Activated gamma-delta T cell treated with Interleukin-2 at 50 U/mL for 16 hours (primary cell): ENCODE data around the gene FKBP14.

Experiments
- DNase-seq: peaks from one replicate; pipeline ENCODE4 v3.0.0-alpha.2; 2020

The FKBP14 gene, protein sequence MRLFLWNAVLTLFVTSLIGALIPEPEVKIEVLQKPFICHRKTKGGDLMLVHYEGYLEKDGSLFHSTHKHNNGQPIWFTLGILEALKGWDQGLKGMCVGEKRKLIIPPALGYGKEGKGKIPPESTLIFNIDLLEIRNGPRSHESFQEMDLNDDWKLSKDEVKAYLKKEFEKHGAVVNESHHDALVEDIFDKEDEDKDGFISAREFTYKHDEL

DNA sequence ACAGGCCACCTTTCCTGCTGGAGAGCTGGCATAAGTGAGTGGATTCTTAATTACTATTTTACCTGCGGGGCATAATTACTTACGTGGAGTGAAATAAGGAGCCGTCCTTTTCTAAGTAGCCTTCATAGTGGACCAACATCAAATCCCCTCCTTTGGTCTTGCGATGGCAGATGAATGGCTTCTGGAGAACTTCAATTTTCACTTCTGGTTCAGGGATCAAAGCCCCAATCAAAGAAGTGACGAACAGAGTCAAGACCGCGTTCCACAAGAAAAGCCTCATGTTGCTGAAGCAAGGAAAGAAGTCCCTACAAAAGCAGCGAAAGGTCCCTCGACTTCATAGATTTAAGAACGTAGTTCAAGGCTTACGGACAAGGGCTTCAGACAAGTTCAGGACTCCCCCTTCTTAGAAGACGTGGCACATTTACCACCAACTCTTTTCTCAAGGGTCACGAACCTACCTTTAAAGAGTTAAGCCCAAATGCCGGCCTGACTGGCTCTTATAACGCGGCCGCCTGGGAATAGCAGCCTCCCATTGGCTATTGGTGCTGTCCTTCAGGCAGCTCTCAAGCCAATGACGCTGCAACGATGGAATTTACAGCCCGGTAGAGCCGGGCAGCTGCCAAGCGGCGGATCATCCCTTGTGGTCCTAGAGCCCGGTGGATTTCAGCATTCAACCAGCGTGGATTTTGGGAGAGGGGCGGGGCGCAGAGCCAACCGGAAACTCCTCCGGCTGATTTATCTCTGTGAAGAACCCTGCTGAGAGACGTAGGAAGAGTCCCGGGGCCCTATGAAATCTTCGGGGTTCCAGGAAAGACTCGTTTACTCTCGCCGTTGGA lies at the start of gene FKBP14:
TSS of gene FKBP14 (minus strand) at position 474 of the 836 bp plus-strand sequence. CDS start at position 280, 194 bp downstream.
- peak; percentile 91 for DNase-seq

DNA sequence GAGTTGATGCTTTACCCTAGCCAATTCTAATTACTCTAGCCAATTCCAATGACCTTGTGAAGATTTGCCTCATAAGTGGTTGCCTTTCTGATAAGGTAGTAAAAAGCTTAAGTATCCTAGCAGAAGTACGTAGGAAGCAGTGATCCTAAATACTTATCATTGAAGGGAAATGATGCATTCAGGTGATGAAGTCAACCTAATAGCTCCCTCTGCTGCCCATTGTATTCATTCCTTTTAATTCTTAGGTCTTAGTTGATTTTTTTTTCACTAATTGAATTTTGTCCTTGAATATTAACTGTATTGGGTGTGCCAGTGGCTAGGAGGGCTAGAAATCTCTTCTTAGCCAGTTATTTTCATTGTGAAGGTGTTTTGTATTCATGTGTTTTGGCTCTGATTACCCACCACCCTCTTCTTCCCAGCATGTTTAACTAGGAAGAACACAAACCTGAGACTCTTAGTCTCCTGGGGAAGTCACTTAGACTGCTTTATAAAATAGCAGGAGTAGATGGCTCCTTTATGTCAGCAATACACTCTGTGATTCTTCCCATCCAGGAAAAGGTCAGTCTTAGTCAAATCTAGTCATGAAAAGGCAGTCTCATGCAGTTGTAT lies 48.0 kb upstream of the FKBP14 start:
- DNase-seq: no peak

DNA sequence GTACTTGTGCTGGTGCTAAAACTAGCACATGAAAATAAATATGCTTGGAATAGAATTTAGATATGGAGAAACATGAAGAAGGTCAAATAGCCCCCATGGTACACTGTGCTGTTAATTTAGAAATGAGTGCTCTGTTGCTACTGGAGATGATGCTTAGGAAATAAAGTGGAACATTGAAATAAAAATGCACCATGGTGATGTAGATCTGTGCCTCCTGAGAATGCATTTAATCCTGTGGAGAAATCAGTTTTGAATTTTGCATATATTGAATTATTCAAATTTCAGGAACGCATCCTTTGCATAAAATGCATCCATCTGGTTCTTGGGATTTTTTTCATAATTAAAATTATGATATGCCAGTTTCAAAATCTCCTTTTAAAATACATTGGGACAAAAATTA lies 46.2 kb upstream of the FKBP14 start:
- DNase-seq: no peak

DNA sequence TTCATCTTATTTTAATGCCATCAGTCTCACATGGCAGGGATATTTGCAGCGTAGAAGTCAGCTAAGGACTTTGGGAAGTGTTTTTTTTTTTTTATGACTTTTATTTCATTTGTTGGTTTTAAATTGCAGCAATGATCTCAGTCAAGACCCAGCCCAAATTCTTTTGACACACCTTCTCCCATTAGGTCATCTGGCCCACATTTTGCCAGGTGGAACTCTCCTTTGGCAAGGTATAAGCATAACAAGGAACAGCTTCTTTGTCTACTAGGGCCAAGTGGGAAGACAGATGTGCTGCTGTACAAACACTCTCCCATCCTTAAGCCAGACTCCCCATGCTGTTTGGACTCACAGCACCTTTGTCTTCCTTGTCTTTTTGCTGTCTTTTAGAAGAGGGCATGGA lies 43.5 kb upstream of the FKBP14 start:
- no peak for DNase-seq

GRCh38 chr7:30069096-30069867 lies 42.8 kb upstream of the FKBP14 start:
- no peak for DNase-seq

GRCh38 chr7:30068117-30068516 lies 41.6 kb upstream of the FKBP14 start:
- no peak for DNase-seq

- no peak for DNase-seq
Observed at GRCh38 chr7:30066687-30067086, 40.2 kb upstream of the FKBP14 start.

DNA sequence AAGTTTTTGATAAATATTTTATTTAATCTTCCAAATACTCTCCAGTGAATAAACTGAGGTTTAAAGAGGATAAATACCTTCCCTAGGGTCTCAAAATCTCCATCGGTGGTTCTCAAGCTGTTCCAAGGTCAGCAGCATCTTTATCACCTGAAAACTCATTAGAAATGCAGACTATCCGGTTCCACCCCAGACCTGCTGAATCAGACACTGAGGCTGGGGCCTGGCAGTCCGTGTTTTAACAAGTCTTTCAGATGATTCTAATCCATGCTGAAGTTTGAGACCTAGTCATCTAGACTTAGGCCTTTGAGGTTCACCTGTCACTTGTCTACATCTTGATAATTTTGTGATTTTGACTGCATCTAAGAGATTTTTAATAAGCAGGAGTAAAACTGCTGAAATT lies 39.2 kb upstream of the FKBP14 start:
- no peak for DNase-seq

DNA sequence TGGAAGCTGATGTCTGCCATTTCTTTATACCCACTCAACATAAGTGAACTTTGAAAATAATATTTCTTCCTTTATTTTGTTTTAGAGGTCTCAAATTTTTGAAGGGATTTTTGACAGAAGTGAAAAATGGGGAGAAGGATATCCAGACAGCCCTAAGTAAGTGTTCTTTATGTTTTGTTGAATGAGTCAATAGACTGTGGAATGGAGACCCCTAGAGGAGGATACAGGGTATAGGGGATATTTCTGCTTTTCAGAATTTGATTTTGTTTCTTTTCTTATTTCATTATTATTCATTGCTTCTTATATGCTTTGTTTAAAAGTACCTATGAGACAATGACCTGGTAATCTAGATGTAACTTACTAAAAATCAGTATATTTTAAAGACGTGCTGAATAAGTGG lies 36.1 kb upstream of the FKBP14 start:
- no peak for DNase-seq

- peak; percentile 26 for DNase-seq
Observed at GRCh38 chr7:30061786-30062185, 35.3 kb upstream of the FKBP14 start.

- DNase-seq: no peak
Observed at GRCh38 chr7:30057741-30058140, 31.2 kb upstream of the FKBP14 start.

DNA sequence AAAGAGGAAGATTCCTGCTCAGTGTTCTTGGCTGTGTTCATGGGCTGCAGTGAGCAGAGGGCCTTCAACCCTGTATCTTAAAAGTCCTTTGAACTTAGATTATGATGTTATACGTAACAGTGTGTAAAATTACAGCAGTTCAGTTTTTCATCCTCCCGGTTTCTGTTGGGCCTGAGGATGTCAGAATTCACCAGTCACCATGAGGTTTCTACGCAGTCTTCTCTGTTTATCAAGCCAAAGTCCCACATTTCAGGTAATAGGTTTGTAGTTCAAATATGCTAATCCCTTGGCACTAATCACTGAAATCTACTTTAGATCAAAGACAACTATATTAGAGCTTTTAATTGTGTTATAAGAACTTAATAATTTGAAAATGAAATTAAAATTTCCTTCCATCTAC lies 26.6 kb upstream of the FKBP14 start:
- no peak for DNase-seq

DNA sequence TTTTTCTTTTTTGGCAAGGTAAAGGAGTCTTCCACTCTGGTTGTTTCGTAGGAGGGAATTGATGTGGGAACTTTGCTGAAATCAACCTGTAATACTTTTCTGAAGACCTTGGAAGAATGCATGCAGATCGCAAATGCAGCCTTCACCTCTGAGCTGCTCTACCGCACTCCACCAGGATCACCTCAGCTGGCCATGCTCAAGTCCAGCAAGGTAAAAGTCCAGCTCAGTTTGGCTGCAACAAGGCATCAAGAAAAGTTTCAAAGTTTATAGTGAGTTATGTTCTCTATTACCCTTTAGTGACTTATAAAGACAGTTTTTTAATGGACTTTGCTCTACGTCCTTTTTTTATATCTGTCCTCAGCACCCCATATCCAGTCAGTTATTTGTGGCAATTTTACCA lies 22.7 kb upstream of the FKBP14 start:
- DNase-seq: no peak

- DNase-seq: no peak
Observed at GRCh38 chr7:30048582-30048981, 22.1 kb upstream of the FKBP14 start.

- DNase-seq: no peak
Observed at GRCh38 chr7:30047124-30047523, 20.6 kb upstream of the FKBP14 start.

- DNase-seq: no peak
Observed at GRCh38 chr7:30046127-30046770, 19.7 kb upstream of the FKBP14 start.

GRCh38 chr7:30041526-30042269 lies 15.2 kb upstream of the FKBP14 start:
- no peak for DNase-seq

DNA sequence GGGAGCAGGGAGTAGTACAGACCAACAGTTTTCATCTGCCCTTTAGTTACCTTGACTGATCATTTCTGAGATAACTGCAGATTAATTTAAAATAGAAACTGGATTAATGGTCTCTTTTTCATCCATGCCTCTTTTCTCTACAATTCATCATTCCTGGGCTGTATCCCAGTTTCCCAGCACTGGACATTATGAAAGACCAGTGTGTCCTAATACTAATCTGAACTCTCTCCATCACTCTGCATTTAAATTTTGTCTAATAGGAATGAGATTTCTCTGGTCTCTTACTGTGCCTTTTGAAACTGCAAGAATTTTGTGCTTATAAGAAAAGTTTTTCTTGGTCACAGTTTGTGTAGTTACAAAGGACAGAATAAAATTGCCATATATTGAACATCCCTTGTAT lies 14.4 kb upstream of the FKBP14 start:
- DNase-seq: no peak

DNA sequence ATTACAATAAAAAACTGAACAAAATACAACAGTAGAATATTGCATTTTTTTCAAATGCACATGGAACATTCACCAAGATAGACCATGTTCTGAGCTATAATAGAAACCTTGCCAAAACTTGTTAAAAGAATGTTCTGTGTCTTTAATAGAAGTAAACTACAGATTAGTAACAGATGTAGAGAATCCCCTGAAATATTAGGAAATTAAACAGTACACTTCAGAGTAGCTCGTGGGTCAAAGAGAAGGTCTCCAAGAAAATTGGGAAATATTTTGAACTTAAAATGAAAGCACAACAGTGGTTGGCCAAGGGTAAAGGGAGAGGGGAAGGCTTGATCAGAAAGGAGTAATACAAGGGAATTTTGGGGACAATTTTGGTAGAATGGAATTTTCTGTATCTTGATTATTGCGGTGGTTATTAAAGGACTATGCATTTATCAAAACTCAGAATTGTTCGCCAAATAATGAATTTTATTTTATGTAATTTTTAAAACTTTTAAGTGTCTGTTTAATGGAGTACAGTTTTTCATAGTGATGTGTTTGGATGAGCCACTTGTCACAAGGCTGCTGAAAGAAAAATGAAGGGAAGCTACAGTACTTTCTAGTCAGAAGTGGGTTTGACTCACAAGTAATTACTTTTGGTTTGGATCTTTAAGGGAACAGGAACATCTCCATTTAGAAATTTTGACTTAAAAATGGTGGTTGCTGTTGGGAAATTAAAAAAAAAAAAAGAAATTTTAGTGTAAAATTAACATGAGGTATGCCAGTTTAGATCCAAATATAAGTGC lies 11.9 kb upstream of the FKBP14 start:
- no peak for DNase-seq

GRCh38 chr7:30036220-30036619 lies 9.7 kb upstream of the FKBP14 start:
- no peak for DNase-seq

DNA sequence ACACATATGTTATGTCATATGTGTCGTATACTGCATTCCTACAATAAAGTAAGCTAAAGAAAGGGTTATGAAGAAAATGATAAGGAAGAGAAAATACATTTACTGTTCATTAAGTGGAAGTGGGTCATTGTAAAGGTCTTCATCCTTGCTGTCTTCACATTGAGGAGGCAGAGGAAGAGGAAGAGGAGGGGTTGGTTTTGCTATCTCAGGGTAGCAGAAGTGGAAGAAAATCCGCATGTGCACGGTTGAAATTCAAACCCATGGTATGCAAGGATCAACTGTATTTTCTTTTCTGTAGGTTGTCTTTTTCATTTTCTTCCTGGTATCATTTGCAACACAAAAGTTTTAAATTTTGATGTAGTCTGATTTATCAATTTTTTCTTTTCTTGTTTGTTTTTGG lies 8.0 kb upstream of the FKBP14 start:
- no peak for DNase-seq
